WERI-Rb-1 (cell line): ENCODE measurements around the gene CCDC70.
A peak's percentile ranks its signal among the peaks of the same experiment; 100 is the strongest.

Experiments
- DNase-seq: peaks from one replicate; pipeline ENCODE4 v3.0.0-alpha.2; 2020
- H3K27ac ChIP-seq: fragments of 250-450 bp; sonication (Bioruptor Pico); 2 replicates; pipeline ENCODE4 v1.5.1; 2020; ENCODE audit warnings: mild to moderate bottlenecking, moderate library complexity
- H3K27me3 ChIP-seq: fragments of 250-450 bp; sonication (Bioruptor Pico); 2 replicates; pipeline ENCODE4 v1.5.1; 2021; ENCODE audit warnings: mild to moderate bottlenecking, low read depth, moderate library complexity; ENCODE audit not compliant: insufficient read depth, severe bottlenecking
- H3K36me3 ChIP-seq: fragments of 250-450 bp; sonication (Bioruptor Pico); 2 replicates; pipeline ENCODE4 v1.5.1; 2020; ENCODE audit warnings: mild to moderate bottlenecking, moderate library complexity
- H3K4me3 ChIP-seq: 2 replicates; pipeline ENCODE4 v1.5.1; 2011; ENCODE audit warnings: low read depth, mild to moderate bottlenecking, control low read depth, low read length
- H3K9me3 ChIP-seq: fragments of 250-450 bp; sonication (Bioruptor Pico); 2 replicates; pipeline ENCODE4 v1.5.1; 2021; ENCODE audit warnings: mild to moderate bottlenecking, moderate library complexity; ENCODE audit not compliant: severe bottlenecking
- TF ChIP-seq, protein P1 (sequence below): IDR thresholded peaks from 2 replicates; pipeline ENCODE4 v1.5.1; 2011; ENCODE audit warnings: low read depth, mild to moderate bottlenecking, control low read depth, inconsistent platforms, low read length

The CCDC70 gene

DNA sequence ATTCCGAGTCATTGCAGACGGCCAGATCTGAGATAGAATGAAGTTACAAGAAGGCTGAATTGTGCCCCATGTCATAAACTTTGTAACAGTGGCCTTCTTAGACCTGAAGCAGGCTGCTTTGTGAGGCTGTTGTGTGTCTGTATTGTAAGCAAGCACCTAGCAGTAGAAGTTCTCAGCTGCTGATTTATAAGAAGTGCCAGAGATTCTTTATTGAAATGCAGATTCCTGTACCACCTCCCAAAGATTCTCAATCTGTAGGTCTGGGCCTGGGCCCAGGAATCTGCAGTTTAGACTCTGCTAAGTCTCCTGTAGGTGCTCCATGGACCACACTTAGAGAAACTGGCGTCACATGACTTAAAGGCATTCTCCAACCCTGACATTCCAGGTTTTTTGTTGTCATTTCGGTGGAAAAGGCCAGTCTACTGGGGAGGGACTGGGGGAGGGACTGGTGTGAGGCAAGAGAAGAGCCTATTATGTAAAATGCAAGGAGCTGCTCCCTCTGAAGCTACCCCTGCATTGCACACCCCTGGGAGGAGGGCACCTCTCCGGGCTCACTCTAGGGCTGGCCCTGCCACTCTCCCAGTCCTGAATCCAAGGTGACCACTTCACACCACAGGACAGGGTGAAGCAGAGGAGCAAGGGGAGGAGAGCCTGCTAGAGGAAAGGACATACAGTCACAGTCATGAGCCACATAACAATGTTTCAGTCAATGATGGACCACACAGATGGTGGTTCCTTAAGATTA, 16.0 kb upstream of the CCDC70 start:
- peak overlapping the region; percentile 68 for H3K27ac ChIP-seq
- no peak for DNase-seq
- no peaks in the 10 kb centered on the region for H3K36me3 ChIP-seq
- peak overlapping the region; percentile 37 for H3K4me3 ChIP-seq
- no peaks in the 10 kb centered on the region for H3K27me3 ChIP-seq
- TF ChIP-seq, protein P1, sequence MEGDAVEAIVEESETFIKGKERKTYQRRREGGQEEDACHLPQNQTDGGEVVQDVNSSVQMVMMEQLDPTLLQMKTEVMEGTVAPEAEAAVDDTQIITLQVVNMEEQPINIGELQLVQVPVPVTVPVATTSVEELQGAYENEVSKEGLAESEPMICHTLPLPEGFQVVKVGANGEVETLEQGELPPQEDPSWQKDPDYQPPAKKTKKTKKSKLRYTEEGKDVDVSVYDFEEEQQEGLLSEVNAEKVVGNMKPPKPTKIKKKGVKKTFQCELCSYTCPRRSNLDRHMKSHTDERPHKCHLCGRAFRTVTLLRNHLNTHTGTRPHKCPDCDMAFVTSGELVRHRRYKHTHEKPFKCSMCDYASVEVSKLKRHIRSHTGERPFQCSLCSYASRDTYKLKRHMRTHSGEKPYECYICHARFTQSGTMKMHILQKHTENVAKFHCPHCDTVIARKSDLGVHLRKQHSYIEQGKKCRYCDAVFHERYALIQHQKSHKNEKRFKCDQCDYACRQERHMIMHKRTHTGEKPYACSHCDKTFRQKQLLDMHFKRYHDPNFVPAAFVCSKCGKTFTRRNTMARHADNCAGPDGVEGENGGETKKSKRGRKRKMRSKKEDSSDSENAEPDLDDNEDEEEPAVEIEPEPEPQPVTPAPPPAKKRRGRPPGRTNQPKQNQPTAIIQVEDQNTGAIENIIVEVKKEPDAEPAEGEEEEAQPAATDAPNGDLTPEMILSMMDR = no peak
- no peaks in the 10 kb centered on the region for H3K9me3 ChIP-seq

DNA sequence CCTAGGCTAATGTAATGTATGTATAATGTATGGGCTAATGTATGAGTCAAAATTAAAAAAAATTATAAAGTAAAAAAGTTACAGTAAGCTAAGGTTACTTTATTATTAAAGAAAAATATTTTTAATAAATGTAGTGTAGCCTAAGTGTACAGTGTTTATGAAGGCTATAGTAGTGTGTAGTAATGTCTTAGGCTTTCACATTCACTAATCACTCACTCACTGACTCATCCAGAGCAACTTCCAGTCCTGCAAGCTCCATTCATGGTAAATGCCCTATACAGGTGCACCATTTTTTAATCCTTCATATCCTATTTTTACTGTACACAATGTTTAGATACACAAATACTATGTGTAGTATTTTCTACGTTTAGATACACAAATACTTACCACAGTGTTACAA, 15.0 kb upstream of the CCDC70 start:
- Histone ChIP-seq H3K4me3 (no peak overlapping the region), H3K36me3 (no peaks in the 10 kb centered on the region), H3K9me3 (no peaks in the 10 kb centered on the region), H3K27ac (no peak overlapping the region), H3K27me3 (no peaks in the 10 kb centered on the region)
- DNase-seq = no peak
- TF ChIP-seq, protein P1 = no peak

DNA sequence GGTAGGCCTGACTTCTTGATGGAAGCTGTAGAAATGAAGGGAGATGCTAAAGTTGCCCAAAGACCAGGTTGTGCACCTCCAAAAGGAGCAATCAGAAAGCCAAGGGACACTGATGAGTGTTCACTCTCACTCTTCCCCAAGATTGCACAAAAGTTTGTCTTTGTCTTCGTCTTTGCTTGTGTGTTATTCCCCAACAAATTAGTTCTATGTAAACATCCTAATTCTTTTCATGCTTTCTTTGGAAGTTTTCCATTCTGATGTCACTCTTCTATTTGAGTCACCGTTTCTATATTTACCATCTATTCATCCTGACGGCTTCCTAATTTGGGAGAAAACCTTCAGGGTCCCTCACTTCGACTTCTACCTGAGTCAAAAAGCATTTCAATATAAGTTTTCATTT, 13.1 kb upstream of the CCDC70 start:
- H3K9me3 ChIP-seq = no peaks in the 10 kb centered on the region
- H3K4me3 ChIP-seq = no peak overlapping the region
- no peaks in the 10 kb centered on the region for H3K27me3 ChIP-seq
- H3K36me3 ChIP-seq = no peaks in the 10 kb centered on the region
- DNase-seq = no peak
- no peak overlapping the region for H3K27ac ChIP-seq
- TF ChIP-seq, protein P1 = no peak

DNA sequence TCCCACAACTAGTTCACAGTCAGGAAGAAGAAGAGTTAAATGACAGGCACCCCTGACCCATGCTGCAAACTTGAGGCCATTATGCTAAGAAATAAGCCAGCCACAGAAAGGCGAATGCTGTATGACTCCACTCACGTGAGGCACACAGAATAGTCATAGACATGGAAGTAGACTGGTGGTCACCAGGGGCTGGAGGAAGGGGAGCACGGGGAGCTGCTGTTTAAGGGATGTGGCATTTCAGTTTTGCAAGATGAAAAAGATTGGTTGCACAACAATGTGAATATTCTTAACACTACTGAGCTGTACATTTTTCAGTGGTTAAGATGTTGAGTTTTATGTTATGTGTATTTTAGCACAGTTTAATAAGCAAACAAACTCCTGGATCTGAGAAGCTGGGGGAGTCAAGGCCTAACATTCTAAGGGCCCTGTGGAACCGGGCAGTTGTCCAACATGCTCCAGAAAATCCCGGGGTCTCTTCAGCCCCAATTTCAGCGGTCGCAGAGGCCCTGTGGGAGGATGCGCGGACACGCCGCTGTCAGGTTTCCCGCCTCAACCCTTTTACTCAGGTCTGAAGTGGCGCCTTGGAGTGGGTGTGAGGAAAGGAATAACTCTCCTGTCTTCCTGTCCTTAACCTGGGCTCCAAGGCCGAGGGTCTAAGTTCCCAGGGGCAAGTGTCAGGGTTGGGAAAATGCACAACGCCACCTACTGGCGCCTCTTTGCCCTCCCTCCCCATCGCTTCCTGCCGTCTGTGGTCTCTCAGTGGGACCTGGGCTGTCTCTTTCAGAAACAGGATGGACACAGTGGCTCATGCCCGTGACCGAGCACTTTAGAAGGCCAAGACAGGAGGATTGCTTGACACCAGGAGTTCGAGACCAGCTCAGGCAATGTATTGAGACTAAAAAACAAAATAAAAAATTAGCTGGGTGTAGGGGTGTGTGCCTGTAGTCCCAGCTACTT, 12.3 kb upstream of the CCDC70 start:
- DNase-seq = peak; percentile 43
- no peak overlapping the region for H3K4me3 ChIP-seq
- TF ChIP-seq, protein P1 = peak; percentile 80
- H3K9me3 ChIP-seq = no peaks in the 10 kb centered on the region
- H3K36me3 ChIP-seq = no peaks in the 10 kb centered on the region
- no peaks in the 10 kb centered on the region for H3K27me3 ChIP-seq
- H3K27ac ChIP-seq = no peak overlapping the region

DNA sequence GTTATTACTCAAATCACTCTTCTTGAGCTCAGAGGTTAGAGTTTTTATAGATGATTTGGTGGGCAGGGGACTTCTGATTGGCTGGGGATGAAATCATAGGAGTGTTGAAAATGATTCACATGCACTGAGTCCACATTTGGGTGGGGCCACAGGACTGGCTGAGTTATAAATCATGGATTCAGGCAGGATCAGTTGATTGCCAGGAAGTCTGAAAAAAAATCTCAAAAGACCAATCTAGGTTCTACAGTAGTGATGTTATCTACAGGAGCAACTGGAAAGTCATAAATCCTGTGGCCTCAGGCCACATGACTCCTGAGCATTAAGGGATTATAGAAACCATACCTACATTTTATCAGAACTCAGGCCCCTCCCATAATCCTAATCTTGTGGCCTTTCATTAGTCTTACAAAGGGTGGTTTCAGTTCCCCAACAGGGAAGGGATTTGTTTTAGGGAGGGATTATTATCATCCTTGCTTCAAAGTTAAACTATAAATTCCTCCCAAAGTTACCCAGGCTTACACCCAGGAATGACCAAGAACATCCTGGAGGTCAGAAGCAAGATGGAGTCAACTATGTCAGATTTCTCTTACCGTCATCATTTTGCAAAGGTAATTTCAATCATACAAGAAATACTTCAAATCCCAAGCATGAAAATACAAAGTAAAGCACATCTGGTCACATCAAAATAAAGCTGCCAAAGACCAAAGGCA, 5.6 kb upstream of the CCDC70 start:
- Histone ChIP-seq H3K27me3 (no peaks in the 10 kb centered on the region), H3K36me3 (no peaks in the 10 kb centered on the region), H3K9me3 (no peaks in the 10 kb centered on the region), H3K27ac (no peak overlapping the region), H3K4me3 (no peak overlapping the region)
- TF ChIP-seq, protein P1 = no peak
- no peak for DNase-seq
